Progenitor cell of endocrine pancreas (in vitro differentiated cells): Measurements from ENCODE around the gene SNTB2. TPM values are rescaled to one million over a fixed set of nuclear protein-coding genes. Genes with fewer than 3 reads are reported as not detected.
"Not testable (repeated sequence)": the region's sequence is repeated elsewhere in the genome, so short reads cannot be mapped to it uniquely, and the experiment has no call there.

ENCODE experiments used
- DNase-seq: peaks from one replicate; pipeline ENCODE4 v3.0.0; 2021; ENCODE audit warnings: low spot score; ENCODE audit not compliant: unreplicated experiment
- H3K27ac Mint-ChIP-seq: 2 replicates; pipeline ENCODE4 v1.8.0; 2021; ENCODE audit warnings: mild to moderate bottlenecking, moderate library complexity, mixed read lengths
- H3K27me3 Mint-ChIP-seq: 2 replicates; pipeline ENCODE4 v1.8.0; 2021; ENCODE audit warnings: mixed read lengths
- H3K36me3 Mint-ChIP-seq: 2 replicates; pipeline ENCODE4 v1.8.0; 2022; ENCODE audit warnings: mixed read lengths; ENCODE audit not compliant: insufficient read depth
- H3K4me1 Mint-ChIP-seq: 2 replicates; pipeline ENCODE4 v1.8.0; 2021; ENCODE audit warnings: low read depth, mixed read lengths
- H3K4me3 Mint-ChIP-seq: 2 replicates; pipeline ENCODE4 v1.8.0; 2021; ENCODE audit warnings: low read depth, mild to moderate bottlenecking, moderate library complexity, mixed read lengths
- H3K9me3 Mint-ChIP-seq: 2 replicates; pipeline ENCODE4 v1.8.0; 2021; ENCODE audit warnings: low read depth, mixed read lengths
- CTCF ChIP-seq: fragments of 200-600 bp; sonication (generic); IDR thresholded peaks from one replicate; pipeline ENCODE4 v1.5.0; 2021; ENCODE audit warnings: antibody characterized with exemption, mild to moderate bottlenecking; ENCODE audit not compliant: unreplicated experiment
- total RNA-seq: library from RNA; stranded (reverse); gene quantifications from 2 replicates; pipeline ENCODE4 v1.2.1, GENCODE V29; 2021

Gene SNTB2
- total RNA-seq, 1 donor from 2014 or later: 40.9 TPM

DNA sequence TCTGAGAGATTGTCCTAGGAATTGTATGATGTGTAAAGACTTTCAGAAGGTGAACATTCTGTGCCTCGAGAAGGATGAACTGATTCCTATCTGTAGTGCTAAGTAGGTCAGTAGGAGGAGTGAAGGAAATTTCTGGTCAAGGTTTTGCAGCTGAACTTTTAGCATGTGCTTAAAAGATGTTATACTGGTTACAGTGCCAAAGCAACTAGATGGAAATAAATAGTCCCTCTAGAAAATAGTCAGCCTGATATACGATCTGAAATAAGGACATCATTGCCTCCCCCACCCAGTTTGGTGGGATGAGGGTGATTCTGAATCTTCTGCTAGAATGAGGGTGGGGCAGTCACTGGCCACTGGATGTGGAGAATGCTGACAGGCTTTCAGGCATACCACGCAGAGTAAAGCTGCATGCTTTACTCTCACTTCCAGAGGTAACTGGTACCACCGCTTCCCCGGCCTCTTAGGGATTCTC is 66.9 kb downstream of the SNTB2 start:
- no peaks in the 10 kb centered on the region for H3K4me1 Mint-ChIP-seq
- H3K36me3 Mint-ChIP-seq: peaks cover 13% of the 10 kb centered on the region
- H3K4me3 Mint-ChIP-seq: no peak overlapping the region
- H3K27ac Mint-ChIP-seq: no peak overlapping the region
- H3K9me3 Mint-ChIP-seq: no peaks in the 10 kb centered on the region
- H3K27me3 Mint-ChIP-seq: no peaks in the 10 kb centered on the region
- no peak for TF ChIP-seq CTCF
- DNase-seq: no peak

- H3K9me3 Mint-ChIP-seq, H3K4me3 Mint-ChIP-seq, H3K27me3 Mint-ChIP-seq, H3K4me1 Mint-ChIP-seq, H3K27ac Mint-ChIP-seq, DNase-seq: not testable (repeated sequence)
- H3K36me3 Mint-ChIP-seq: peaks cover 20% of the 10 kb centered on the region
These were observed 72.4 kb downstream of the SNTB2 start for GRCh38 chr16:69259428-69259764.

DNA sequence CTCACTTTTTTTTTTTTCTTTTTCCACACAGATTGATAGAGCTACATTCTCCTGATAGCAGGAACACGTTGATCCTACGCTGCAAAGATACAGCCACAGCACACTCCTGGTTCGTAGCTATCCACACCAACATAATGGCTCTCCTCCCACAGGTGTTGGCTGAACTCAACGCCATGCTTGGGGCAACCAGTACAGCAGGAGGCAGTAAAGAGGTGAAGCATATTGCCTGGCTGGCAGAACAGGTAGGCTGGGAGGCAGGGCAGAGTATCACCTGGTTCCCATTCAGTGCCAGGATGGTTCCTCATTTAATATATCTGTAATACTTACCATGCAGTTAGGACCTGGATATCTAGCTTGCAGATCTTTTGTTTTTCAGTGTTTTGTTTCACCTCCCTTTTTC is 73.1 kb downstream of the SNTB2 start:
- Mint-ChIP-seq H3K4me3 (no peak overlapping the region), H3K36me3 (peaks cover 25% of the 10 kb centered on the region), H3K27me3 (no peaks in the 10 kb centered on the region), H3K27ac (no peak overlapping the region), H3K4me1 (no peaks in the 10 kb centered on the region), H3K9me3 (no peaks in the 10 kb centered on the region)
- no peak for TF ChIP-seq CTCF
- no peak for DNase-seq

DNA sequence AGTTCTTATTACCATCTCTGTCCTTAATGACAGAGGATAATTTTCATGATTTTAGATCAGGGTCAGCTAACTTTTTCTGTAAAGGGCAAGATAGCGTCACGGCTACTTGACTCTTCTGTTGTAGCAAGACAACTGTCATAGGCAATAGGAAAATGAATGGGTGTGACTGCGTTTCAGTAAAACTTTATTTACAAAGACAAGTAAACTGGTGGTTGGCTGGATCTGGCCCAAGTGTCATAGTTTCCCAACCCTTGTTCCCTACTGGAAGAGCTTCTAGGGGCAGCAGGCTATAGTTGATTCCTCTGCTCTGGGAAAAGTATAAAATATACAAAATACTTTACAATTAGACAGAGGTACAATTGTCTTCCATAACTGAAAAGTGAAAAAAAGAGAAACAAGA is 73.5 kb downstream of the SNTB2 start:
- Mint-ChIP-seq H3K4me3 (no peak overlapping the region), H3K27me3 (no peaks in the 10 kb centered on the region), H3K36me3 (peaks cover 25% of the 10 kb centered on the region), H3K4me1 (no peaks in the 10 kb centered on the region), H3K9me3 (no peaks in the 10 kb centered on the region), H3K27ac (no peak overlapping the region)
- no peak for TF ChIP-seq CTCF
- DNase-seq: no peak

DNA sequence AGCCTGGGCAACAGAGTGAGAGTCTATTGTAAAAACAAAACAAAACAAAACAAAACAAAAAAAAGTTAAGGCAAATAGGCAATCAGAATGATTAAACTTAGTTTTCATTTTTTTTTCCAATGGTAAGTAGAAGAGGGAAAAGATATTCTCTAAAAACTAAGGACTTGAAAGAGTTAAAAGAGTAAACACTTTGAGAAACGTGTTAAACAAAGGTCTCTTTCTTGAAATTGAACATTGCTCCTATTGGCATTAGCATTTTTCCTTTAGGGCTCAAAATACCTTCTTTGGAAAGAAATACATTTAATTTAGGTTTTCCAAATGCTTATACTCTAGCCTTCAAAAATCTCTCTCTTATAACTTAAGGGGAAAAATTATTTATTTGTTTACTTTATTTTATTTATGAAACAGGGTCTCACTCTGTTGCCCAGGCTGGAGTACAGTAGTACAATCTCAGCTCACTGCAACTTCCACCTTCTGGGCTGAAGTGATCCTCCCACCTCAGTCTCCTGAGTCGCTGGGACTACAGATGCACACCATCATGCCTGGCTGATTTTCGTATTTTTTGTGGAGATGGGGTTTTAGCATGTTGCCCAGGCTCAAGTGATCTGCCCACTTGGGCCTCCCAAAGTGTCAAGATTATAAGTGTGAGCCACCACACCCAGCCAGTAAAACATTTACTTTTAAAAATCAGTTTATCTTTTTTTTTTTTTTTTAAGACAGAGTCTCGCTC is 79.5 kb downstream of the SNTB2 start:
- H3K27me3 Mint-ChIP-seq: no peaks in the 10 kb centered on the region
- no peak overlapping the region for H3K27ac Mint-ChIP-seq
- H3K9me3 Mint-ChIP-seq: no peaks in the 10 kb centered on the region
- H3K36me3 Mint-ChIP-seq: peaks cover 21% of the 10 kb centered on the region
- TF ChIP-seq CTCF: no peak
- no peaks in the 10 kb centered on the region for H3K4me1 Mint-ChIP-seq
- DNase-seq: no peak
- H3K4me3 Mint-ChIP-seq: no peak overlapping the region

DNA sequence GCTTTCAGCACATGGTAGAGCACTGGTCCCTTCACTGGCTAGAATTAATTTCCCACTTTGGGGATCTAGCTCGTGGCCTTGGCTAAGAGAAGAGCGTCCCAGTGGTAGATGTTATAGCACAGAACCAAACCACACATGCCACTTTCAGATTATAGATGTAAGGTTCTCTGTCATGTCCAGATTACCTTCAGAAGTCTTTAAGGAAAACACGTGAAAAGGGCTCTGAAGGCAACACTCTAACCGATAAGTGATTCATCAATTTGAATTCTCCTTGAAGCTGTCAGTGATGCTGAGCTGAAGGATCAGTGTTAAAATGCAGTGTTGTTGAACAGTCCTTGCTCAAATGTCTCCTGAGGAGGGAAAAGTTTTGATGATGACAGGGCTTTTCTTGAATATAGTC is 80.7 kb downstream of the SNTB2 start:
- no peaks in the 10 kb centered on the region for H3K4me1 Mint-ChIP-seq
- no peaks in the 10 kb centered on the region for H3K9me3 Mint-ChIP-seq
- H3K4me3 Mint-ChIP-seq: no peak overlapping the region
- no peaks in the 10 kb centered on the region for H3K27me3 Mint-ChIP-seq
- peaks cover 20% of the 10 kb centered on the region for H3K36me3 Mint-ChIP-seq
- no peak for TF ChIP-seq CTCF
- H3K27ac Mint-ChIP-seq: no peak overlapping the region
- DNase-seq: no peak
